Osteocyte (in vitro differentiated cells): Measurements from ENCODE around the gene MBD3. TPM values are rescaled to one million over a fixed set of nuclear protein-coding genes. Genes with fewer than 3 reads are reported as not detected.
"Not testable (repeated sequence)": the region's sequence is repeated elsewhere in the genome, so short reads cannot be mapped to it uniquely, and the experiment has no call there.

Experiments
- DNase-seq: peaks from one replicate; pipeline ENCODE4 v3.0.0; 2021; ENCODE audit warnings: mixed read lengths; ENCODE audit not compliant: unreplicated experiment; ENCODE audit errors: extremely low spot score
- H3K27ac Mint-ChIP-seq: one replicate; pipeline ENCODE4 v1.8.0; 2021; ENCODE audit warnings: mild to moderate bottlenecking, mixed read lengths; ENCODE audit not compliant: unreplicated experiment
- H3K27me3 Mint-ChIP-seq: one replicate; pipeline ENCODE4 v1.8.0; 2021; ENCODE audit warnings: mixed read lengths; ENCODE audit not compliant: unreplicated experiment
- H3K36me3 Mint-ChIP-seq: one replicate; pipeline ENCODE4 v1.8.0; 2021; ENCODE audit warnings: mixed read lengths; ENCODE audit not compliant: unreplicated experiment
- H3K4me1 Mint-ChIP-seq: one replicate; pipeline ENCODE4 v1.8.0; 2021; ENCODE audit warnings: mixed read lengths; ENCODE audit not compliant: unreplicated experiment
- H3K4me3 Mint-ChIP-seq: one replicate; pipeline ENCODE4 v1.8.0; 2021; ENCODE audit warnings: mild to moderate bottlenecking, moderate library complexity, mixed read lengths; ENCODE audit not compliant: unreplicated experiment
- H3K9me3 Mint-ChIP-seq: one replicate; pipeline ENCODE4 v1.8.0; 2021; ENCODE audit warnings: mixed read lengths; ENCODE audit not compliant: unreplicated experiment
- CTCF ChIP-seq: fragments of 200-600 bp; sonication (generic); IDR thresholded peaks from 2 replicates; pipeline ENCODE4 v1.5.0; 2021; ENCODE audit warnings: antibody characterized with exemption, mild to moderate bottlenecking, moderate library complexity
- total RNA-seq: library from RNA; stranded (reverse); gene quantifications from 2 replicates; pipeline ENCODE4 v1.2.1, GENCODE V29; 2021

The MBD3 gene
- total RNA-seq, 1 donor from 2014 or later, result 101 TPM

- no peak for TF ChIP-seq CTCF
- Mint-ChIP-seq H3K4me3 (no peak overlapping the region), H3K27ac (no peak overlapping the region), H3K4me1 (no peaks in the 10 kb centered on the region), H3K36me3 (no peaks in the 10 kb centered on the region), H3K9me3 (no peaks in the 10 kb centered on the region), H3K27me3 (peaks cover 4% of the 10 kb centered on the region)
- DNase-seq, result no peak
Measured at GRCh38 chr19:1531587-1531986, 61.1 kb downstream of the MBD3 start.

GRCh38 chr19:1530856-1531255 lies 61.8 kb downstream of the MBD3 start:
- not testable (repeated sequence) for H3K4me1 Mint-ChIP-seq, H3K27me3 Mint-ChIP-seq, DNase-seq, H3K36me3 Mint-ChIP-seq, H3K27ac Mint-ChIP-seq, H3K9me3 Mint-ChIP-seq, H3K4me3 Mint-ChIP-seq

GRCh38 chr19:1529430-1529816 lies 63.2 kb downstream of the MBD3 start:
- DNase-seq, result no peak
- H3K36me3 Mint-ChIP-seq, result no peaks in the 10 kb centered on the region
- H3K4me1 Mint-ChIP-seq, result peaks cover 3% of the 10 kb centered on the region
- TF ChIP-seq CTCF, result no peak
- no peak overlapping the region for H3K27ac Mint-ChIP-seq
- no peak overlapping the region for H3K4me3 Mint-ChIP-seq
- H3K27me3 Mint-ChIP-seq, result peaks cover 12% of the 10 kb centered on the region
- no peaks in the 10 kb centered on the region for H3K9me3 Mint-ChIP-seq

GRCh38 chr19:1528596-1529429 lies 63.9 kb downstream of the MBD3 start:
- DNase-seq, result no peak
- Mint-ChIP-seq H3K4me3 (no peak overlapping the region), H3K9me3 (no peaks in the 10 kb centered on the region), H3K27me3 (peaks cover 14% of the 10 kb centered on the region), H3K27ac (no peak overlapping the region), H3K4me1 (peaks cover 4% of the 10 kb centered on the region), H3K36me3 (no peaks in the 10 kb centered on the region)
- TF ChIP-seq CTCF, result no peak

GRCh38 chr19:1527650-1528309 lies 64.9 kb downstream of the MBD3 start:
- no peaks in the 10 kb centered on the region for H3K36me3 Mint-ChIP-seq
- no peak overlapping the region for H3K27ac Mint-ChIP-seq
- no peaks in the 10 kb centered on the region for H3K9me3 Mint-ChIP-seq
- H3K4me3 Mint-ChIP-seq, result no peak overlapping the region
- H3K27me3 Mint-ChIP-seq, result peaks cover 21% of the 10 kb centered on the region
- no peak for TF ChIP-seq CTCF
- no peak for DNase-seq
- peaks cover 4% of the 10 kb centered on the region for H3K4me1 Mint-ChIP-seq
